ENCODE results near the gene COX11. TPM values are rescaled to one million over a fixed set of nuclear protein-coding genes. Genes with fewer than 3 reads are reported as not detected.

The COX11 gene
- total RNA-seq, 1 experiment from 2014 or later, result 87.0 TPM

GRCh38 chr17:54976316-54976715, 7.9 kb upstream of the COX11 start:
- Histone ChIP-seq H3K4me1 (ENCODE audit: control insufficient read depth, insufficient read depth, low read length) (peaks cover 8% of the 10 kb centered on the region; the same call in 1 of the 2 replicates), H3K27me3 (ENCODE audit: control insufficient read depth, insufficient read depth, low read length) (no peaks in the 10 kb centered on the region), H3K27ac (ENCODE audit: low read length) (no peak overlapping the region), H3K4me3 (ENCODE audit: low read depth in 2 of 2, low read length in 2 of 2) (no peak overlapping the region), H3K9me3 (ENCODE audit: control insufficient read depth, insufficient read depth, low read depth, low read length) (peaks cover 22% of the 10 kb centered on the region), H3K36me3 (ENCODE audit: control insufficient read depth, insufficient read depth, low read length) (no peaks in the 10 kb centered on the region)
- intact Hi-C loops (cut with micrococcal nuclease; ENCODE audit: unreplicated experiment), result no loop called here
- TF ChIP-seq TCF7L2 (IDR thresholded peaks at IDR 0.05; ENCODE audit: low read depth, low read length) (no peak), POLR2AphosphoS5 (IDR thresholded peaks at IDR 0.05; ENCODE audit: low read depth, low read length) (no peak), SIN3A (IDR thresholded peaks at IDR 0.05; ENCODE audit: borderline replicate concordance, insufficient read depth, low read depth, low read length) (no peak), REST (IDR thresholded peaks at IDR 0.05; ENCODE audit: insufficient read depth in 1 of 2, low read depth in 2 of 2, low read length in 1 of 2) (no peak), CTCF (IDR thresholded peaks at IDR 0.05) (no peak)
- no peak for ATAC-seq
- POLR2A ChIA-PET, result no interaction called here
- BruUV-seq (replicated peaks), result no TSS peak
- in situ Hi-C loops (cut with HindIII; ENCODE audit: low pct_unique_long_range_greater_than_20kb, low sequenced_read_pairs), result no loop called here
- no peak for DNase-seq (ENCODE audit: low read depth, low spot score)
- CTCF ChIA-PET, result no interaction called here

GRCh38 chr17:54974759-54975158, 6.3 kb upstream of the COX11 start:
- no peak overlapping the region for H3K27ac ChIP-seq (ENCODE audit: low read length)
- no peaks in the 10 kb centered on the region for H3K27me3 ChIP-seq (ENCODE audit: control insufficient read depth, insufficient read depth, low read length)
- TF ChIP-seq REST (IDR thresholded peaks at IDR 0.05; ENCODE audit: insufficient read depth in 1 of 2, low read depth in 2 of 2, low read length in 1 of 2) (no peak), SIN3A (IDR thresholded peaks at IDR 0.05; ENCODE audit: borderline replicate concordance, insufficient read depth, low read depth, low read length) (no peak), CTCF (IDR thresholded peaks at IDR 0.05) (no peak), POLR2AphosphoS5 (IDR thresholded peaks at IDR 0.05; ENCODE audit: low read depth, low read length) (no peak), TCF7L2 (IDR thresholded peaks at IDR 0.05; ENCODE audit: low read depth, low read length) (no peak)
- no peaks in the 10 kb centered on the region for H3K36me3 ChIP-seq (ENCODE audit: control insufficient read depth, insufficient read depth, low read length)
- no peak for ATAC-seq
- DNase-seq (ENCODE audit: low read depth, low spot score), result no peak
- H3K4me3 ChIP-seq (ENCODE audit: low read depth in 2 of 2, low read length in 2 of 2), result no peak overlapping the region
- POLR2A ChIA-PET, result no interaction called here
- peaks cover 18% of the 10 kb centered on the region for H3K4me1 ChIP-seq (ENCODE audit: control insufficient read depth, insufficient read depth, low read length)
- BruUV-seq (replicated peaks), result no TSS peak
- intact Hi-C loops (cut with micrococcal nuclease; ENCODE audit: unreplicated experiment), result no loop called here
- in situ Hi-C loops (cut with HindIII; ENCODE audit: low pct_unique_long_range_greater_than_20kb, low sequenced_read_pairs), result no loop called here
- peaks cover 7% of the 10 kb centered on the region for H3K9me3 ChIP-seq (ENCODE audit: control insufficient read depth, insufficient read depth, low read depth, low read length)
- CTCF ChIA-PET, result no interaction called here
